Measurements from ENCODE around the gene SSNA1.

Gene SSNA1

DNA sequence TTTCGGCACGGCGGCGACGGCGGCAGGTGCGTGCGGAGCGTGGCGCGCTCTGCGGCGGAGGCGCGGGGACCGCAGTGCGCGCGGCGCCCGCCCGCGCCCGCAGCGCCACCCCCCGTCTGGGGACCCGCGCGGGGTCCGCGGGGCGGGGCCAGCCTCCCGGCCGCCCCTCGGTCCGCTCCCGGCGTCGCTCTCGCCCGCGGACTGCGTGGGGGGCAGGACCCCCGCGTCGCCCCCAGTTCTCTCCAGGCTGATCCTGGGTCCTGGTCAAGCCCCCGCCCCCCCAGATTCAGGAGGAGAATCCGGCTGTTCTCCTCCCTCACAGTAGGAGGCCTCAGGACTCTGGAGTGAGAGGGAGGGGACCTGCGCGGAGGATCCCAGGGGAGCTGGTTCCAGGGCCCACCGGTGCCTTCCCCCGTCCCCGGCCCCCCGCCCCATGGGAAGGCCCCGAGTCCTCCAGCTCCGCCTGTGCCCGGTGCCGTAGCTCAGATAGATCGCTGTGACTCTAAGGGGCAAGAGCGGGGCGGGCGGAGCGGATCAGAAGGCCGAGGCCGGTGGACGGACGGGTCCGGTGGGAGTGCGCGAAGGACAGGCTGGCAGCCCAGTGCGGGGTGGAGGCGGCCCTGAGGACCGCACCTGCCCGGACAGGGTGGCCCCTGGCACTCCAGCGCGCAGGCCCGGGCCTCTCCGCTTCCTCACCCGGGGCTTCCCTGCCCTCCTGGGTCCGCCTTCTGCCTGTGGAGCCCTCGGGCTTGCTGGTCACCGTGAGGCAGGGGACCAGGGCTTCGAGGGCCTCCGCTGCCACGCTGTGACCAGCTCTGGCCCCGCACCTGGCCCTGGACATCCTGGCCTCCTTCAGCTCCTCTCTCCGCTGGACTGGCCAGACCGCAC, 34.0 kb downstream of the SSNA1 start, which contains the start of gene RNF208:
Gene RNF208, minus strand, starts transcription at position 51 of the 888 bp plus-strand sequence. CDS start 1,028 bp downstream, outside the sequence.
- DNase-seq, result no peak

DNA sequence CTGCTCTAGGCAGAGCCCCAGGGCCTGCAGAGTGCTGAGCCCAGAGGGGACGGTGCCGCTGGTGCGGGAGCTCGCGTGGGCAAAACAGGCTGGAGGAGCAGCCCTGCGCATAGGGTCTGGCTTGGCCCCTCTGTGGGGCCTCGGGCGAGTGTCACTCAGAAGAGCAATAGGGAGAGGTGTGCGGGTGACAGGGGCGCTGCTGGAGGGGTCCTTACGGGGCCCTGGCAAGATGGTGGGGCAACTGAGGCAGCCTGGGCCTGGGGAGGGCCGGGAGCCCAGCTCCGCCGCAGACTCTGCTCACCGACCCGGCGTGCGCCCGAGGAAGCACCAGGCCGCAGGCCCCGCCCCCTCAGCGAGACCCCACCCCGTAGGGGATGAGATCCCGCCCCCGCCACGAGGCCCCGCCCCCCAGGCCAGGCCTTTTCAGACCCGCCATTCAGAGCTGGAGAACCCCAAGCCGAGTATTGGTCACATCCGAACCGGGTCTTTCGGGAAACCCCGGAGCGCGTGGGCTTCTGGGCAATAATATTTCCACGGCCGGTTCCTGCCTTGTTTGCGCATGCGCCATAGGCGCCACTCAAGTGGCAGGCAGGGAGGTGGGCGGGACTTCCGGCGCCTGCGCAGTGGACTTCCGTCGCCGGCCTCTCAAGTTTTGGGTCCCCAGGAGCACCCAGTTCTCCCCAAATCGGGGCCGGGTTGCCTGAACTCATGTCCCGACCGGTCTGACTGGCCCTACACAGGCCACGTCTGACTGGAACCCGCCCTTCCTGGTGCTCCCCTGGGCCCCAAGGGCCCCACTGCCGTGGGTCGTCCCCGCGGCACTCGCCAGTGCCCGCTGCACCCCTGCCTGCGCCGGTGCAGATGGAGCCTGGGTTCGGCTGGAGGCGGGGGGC, 34.8 kb downstream of the SSNA1 start:
- DNase-seq, result peak; percentile 99

DNA sequence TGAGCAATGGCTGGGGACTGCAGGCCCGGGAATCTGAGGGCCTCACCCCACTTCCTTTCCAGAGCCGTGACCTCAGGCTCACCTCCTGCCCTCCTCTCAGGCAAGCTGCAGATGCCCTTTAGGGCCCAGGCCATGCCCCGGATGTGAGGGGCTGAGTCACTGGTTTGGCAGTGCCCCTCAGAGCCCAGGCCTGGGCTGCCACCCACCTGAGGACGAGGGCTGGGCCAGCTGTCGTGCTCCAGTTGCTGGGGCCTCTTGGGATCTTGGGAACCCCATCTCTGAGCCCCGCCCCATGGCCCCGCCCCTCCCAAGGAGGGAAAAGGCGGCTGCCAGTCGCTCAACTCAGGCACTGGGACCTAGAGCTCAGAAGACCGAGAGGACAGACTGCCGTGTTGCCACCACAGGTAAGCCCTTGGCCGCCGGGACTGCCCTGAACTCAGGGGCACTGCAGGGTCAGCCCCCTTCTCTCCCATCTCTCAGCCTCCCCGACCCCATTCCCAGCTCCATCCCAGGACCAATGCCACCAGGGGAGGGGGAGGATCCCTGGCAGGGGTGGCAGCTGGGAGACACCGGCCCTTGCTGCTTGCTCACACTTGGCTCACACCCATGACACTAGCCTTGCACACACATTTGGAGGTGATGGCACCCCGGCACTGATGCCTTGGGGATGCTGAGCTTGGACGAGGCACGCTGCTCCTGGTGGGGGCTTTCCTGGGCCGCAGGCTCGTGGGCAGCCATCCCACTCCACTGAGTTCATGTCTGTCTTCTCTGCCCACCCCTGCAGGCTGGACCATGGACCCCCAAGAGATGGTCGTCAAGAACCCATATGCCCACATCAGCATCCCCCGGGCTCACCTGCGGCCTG, 36.6 kb downstream of the SSNA1 start, which contains the start of gene CYSRT1:
Gene CYSRT1, plus strand, starts transcription at position 345 of the 865 bp plus-strand sequence. Its CDS starts 448 bp downstream, at position 793.
- no peak for DNase-seq

DNA sequence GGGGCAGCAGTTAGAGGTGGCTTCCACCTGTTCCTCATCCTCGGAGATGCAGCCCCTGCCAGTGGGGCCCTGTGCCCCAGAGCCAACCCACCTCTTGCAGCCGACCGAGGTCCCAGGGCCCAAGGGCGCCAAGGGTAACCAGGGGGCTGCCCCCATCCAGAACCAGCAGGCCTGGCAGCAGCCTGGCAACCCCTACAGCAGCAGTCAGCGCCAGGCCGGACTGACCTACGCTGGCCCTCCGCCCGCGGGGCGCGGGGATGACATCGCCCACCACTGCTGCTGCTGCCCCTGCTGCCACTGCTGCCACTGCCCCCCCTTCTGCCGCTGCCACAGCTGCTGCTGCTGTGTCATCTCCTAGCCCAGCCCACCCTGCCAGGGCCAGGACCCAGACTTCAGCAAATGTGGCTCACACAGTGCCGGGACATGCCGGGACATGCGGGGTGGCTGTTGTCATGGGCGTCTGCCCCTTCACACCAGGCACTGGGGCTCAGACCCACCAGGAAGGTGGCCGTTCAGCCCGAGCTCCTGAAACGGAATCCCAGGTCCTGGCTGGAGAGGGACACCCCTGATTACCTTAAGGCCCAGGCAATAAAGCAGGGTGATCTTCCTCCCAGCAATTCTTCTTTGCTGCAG, 37.3 kb downstream of the SSNA1 start:
- no peak for DNase-seq

DNA sequence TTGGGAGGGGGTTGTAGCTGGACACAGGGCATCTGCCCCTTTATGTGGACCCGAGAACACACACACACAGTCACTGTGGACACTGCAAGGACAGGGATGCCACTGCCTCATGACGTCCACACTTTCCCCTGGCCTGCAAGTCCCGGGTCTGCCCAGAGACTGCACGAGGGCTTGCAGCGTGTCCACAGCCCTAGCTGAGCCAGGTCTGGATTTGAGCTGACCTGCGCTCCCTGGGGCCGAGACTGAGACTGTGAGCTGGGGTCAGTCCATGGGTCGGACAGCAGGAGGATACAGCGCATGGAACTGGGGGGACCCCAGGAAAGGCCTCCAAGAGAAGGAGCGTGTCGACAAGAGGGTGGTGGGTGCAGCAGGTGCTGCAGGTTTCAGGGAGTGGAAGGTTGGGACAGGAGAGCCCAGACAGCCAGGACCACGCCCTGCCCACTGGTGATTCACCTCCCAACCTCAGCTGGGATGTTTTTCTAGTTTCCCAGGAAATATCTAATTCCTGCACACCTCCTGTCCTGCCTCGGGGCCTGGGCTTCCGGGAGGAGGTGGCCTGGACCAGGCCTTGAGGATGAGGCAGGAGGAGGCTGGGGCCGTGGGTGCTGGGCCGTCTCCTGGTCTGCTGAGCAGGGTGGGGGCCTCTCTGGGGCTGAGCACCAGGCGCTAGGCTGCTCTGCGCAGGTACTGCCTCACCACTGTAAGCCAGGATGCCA, 38.0 kb downstream of the SSNA1 start:
- DNase-seq, result no peak

DNA sequence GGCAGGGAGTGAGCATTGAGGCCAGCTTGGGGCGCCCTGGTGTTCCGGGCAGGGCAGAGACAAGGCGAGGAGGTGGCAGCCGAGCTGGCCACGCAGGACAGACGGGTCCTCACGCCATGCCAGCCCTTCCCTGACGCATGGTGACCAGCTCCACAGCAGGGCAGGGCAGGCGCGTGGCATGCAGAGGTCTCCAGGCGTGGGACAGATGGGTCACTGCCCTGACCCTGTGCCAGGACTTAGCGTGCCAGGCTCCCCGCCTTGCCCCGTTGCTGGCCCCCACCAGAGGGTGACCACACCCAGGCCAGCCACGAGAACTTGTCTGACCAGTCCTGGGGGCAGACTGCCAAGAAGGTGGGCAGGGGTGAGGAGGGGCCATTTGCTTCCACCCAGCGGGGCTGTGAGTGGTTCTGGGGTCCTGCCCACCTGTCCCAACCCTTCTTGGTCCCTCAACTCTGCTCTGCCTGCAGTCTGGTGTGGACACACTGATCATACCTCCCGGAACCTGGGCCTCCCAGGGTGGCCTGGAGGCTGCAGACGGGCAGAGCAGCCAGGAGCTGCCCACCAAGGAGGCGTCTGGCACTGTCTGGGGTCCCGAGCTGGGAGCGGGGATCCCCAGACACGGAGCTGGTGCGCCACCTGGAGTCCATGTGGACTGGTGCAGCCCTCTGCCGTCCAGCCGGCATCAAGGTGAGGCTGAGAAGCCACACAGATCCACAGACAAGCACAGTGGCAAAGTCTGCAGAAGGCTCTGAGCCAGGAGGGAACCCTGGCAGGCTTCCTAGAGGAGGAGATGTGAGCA, 38.8 kb downstream of the SSNA1 start, which contains the start of gene RNF224:
Gene RNF224, plus strand, starts transcription at position 449 of the 799 bp plus-strand sequence. CDS start 834 bp downstream, outside the sequence.
- DNase-seq, result peak; percentile 70

DNA sequence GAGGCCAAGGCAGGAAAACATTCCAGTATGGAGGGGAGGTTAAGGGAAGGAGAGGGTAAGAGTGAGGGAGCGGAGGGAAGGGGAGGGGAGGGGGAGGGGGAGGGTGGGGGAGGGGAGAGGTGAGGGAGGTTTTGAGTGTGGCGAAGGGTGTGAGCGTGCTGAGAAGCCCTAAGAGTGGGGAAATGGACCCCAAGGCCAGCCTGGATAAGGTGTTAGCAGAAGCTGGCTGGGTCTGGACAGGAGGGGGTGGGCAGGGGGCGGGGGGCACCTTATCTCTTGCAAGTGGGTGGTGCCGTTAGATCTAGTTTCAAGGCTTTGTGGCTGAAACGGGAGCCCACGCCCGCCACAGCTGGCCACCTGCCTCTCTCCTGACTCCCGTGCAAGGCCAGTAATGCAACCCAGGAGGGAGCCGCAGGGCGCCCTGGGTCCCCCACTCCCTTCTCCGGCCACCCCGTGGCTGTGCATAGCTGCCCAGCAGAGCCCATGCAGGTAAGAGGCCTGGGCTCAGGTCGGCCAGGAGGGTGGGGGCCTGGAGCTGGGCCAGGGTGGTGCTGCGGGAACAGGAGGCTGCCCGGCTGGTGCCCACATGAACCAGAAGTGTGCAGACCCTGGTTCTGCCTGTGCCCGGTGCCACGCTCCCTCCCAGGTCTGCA, 39.5 kb downstream of the SSNA1 start:
- no peak for DNase-seq

DNA sequence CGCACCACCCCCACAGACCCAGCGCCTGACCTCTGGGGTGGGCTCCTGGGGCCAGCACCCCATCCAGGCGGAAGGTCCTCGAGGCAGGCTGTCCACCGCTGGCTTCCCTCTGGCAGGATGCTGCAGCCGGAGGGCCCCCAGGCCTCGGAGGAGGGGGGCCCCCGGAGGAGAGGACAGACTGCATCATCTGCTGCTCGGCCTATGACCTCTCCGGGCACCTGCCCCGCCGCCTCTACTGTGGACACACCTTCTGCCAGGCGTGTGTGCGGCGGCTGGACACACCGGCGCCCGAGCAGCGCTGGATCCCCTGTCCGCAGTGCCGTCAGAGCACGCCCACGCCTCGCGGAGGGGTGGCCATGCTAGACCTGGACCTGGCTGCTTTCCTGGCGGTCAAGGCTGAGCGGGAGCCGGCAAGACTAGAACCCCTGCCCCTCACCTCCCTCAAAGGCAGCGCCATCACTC, 40.1 kb downstream of the SSNA1 start:
- DNase-seq, result no peak

DNA sequence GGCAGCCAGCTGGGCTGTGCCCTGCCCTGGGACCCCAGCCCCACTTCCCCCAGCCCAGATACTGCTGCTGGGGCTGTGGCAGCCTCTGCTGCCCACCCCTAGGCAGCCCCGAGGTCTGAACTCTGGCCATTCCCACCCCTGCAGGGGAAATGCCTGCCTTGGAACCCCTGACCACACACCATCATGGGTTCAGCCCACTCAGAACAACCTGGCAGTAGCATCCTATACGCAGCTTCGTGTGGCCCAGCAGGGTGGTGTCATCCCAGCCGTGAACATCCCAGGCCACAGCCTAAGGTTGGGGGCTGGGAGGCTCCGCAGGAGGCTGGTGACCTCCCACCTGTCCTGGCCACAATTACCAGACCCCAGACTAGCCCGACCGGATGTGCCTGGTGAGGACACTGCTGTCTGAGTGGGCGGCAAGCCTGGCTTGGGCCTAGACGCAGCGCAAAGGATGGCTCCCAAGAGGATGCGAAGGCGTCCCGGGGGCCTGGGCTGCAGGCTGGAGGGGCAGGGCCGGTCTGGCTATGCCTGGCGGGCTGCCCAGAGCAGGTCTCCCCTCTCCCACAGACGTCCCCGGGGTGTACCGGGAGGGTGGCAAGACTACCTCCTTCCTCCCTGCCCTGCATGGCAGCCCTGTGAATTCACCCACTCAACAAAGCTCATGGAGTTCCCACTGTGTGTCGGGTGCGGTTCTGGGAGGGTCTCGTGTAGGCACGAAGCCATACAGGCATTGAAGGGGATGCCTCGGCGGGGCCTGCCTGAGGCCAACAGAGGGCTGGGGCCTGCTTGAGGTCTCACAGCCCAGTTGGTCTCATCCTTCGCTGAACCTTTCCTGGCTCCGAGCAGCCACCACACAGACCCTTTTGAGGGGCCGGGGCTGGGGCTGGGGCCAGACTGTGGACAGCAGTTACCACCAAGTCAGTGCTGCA, 40.8 kb downstream of the SSNA1 start:
- no peak for DNase-seq

DNA sequence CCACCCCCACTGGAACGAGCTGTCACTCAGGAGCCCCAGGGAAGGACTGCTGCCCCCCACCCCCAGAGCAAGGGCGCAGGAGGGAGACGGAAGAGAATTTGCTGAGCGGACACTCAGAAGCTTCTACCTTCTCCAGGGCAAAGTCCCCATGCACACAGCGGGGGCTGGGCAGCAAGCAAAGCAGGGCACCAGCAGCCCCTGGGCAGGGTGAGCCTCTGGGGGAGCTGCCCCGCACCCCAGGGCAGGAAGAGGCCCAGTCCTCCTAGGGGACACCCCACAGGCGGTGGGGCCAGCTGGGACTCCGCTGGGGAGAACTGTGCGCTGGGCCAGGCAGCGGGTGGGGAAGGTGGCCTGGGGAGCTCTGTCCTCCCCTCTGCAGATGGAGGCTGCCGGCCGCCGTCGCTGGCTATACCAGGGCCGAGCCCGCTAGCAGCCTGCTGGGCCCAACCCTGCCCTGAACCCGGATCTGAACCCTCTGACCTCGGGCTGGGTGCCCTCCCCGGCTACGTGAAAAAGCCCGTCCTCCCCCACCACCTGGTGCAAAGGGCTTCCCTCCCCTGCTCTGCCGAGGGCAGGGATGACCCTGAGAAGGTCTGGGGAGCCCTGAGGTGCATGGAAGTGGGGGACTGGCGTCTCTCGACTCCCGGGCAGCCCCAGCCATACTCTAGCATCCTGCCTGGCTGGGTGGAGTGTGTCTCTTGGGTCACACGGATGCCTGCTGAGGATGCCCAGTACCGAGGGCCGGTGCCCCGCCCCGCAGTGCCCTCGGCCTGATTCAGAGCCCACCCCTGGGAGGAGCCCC, 41.6 kb downstream of the SSNA1 start:
- no peak for DNase-seq

DNA sequence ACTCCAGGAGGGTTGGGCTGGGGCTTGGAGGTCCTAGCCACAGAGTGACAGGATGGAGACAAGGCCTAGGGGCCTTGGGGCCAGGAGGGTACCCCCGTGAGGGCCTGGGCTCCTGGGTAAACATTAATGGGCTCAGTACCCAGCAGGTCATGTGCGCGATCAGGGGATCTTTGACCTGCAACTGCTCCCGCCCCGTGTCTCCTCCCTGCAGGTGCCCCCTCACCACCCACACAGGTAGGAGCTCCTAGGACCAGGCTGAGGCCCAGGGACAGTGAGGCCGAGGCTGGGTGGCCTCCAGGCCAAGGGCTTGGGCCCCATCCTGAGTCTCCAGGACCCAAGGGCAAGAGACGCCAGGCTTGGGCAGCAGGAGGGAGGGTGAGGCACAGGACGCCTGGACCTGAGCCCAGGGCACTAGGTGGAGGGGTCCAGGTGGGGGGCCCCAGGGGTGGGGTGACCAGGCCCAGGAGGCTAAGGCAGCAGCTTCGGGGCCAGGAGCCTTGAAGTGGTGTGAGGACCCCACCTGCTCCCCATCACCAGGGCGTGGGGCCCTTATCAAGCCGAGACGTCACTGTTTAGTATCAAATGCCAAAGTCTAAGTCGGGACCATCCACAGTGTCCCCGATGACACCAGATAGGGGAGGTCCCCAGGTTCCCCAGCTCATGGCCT, 42.4 kb downstream of the SSNA1 start, which contains the start of gene SLC34A3:
Gene SLC34A3, plus strand, starts transcription at position 197 of the 667 bp plus-strand sequence. CDS start 802 bp downstream, outside the sequence.
- DNase-seq, result no peak

DNA sequence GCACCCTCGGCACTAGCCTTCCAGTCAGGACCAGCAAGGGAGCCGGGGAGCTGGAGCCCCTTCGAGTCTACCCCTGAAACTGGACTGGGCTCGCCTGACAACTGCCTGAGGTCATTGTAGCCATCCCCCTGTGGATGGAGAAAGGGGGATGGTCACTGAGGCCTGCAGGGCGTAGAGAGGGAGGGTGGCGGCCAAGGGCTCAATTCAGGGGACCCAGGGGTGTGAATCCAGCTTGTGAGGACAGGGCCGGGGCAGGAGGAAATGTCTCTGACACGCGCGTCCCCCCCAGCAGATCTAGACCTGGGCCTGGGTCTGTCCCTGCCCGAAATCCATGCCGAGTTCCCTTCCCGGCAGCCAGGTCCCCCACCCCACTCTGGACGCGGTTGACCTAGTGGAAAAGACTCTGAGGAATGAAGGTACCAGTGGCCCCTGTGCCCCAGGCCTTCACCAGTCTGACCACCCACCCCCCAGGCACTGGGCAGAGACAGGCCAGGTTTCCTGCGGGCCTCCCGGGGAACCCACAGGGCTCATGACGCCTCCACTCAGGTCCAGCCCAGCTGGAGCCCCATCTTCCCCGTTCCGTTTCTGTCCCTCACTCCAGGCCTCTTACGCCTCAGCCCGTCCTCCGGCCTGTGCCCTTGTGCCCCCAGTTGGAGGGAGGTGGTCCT, 43.0 kb downstream of the SSNA1 start:
- no peak for DNase-seq

DNA sequence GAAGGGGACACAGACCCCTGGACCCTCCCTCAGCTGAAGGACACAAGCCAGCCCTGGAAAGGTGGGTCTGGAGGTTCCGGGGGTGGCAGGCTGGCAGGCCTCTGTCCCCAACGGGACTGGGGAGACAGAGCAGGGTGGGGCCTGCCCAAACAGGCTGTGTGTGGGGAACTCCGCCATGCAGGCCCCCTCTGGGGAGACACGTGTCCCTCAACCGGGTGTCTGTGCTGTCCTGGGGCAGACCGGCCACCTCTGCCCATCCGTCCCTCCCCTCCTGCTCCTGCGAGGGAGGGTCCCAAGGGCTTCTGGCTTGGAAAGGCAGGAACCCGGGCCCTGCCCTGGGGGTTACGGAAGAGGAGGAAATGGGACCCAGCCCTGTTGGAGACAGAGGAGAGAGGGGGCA, 43.6 kb downstream of the SSNA1 start:
- DNase-seq, result no peak

DNA sequence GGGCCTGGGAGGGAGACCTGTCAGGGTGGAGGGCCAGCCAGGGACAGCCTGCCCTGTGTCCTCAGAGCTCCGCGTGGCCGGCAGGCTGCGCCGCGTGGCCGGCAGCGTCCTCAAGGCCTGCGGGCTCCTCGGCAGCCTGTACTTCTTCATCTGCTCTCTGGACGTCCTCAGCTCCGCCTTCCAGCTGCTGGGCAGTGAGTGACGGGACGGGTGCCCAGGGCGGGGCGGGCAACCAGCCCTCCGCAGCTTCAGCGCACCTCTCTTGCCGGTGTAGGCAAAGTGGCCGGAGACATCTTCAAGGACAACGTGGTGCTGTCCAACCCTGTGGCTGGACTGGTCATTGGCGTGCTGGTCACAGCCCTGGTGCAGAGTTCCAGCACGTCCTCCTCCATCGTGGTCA, 44.0 kb downstream of the SSNA1 start:
- DNase-seq, result no peak

DNA sequence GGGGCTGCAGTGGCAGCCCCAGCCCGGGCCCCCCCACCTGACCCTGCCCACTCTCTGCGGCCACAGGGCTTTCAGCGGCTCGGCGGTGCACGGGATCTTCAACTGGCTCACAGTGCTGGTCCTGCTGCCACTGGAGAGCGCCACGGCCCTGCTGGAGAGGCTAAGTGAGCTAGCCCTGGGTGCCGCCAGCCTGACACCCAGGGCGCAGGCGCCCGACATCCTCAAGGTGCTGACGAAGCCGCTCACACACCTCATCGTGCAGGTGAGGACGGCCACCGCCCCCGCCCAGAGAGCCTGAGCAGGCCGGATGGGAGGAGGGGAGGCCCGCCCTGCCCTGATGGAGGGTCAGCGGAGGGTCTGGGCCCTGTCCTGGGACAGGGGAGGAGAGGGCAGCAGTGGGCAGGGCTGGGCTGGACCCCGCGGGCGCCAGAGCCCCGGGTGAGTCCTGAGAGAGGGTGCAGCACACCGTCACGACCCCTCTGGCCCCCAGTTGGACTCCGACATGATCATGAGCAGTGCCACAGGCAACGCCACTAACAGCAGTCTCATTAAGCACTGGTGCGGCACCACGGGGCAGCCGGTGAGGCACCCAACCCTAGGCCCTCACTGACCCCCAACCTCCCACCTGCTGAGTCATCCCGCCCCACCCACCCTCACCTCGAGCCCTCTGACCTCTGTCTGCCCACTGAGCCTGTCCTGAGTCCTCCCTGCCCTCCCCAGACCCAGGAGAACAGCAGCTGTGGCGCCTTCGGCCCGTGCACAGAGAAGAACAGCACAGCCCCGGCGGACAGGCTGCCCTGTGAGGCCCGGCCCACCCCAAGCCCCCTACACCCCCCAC, 44.9 kb downstream of the SSNA1 start:
- no peak for DNase-seq

Data from central memory CD4-positive, alpha-beta T cell (primary cell).